Smooth muscle cell of the brain vasculature (primary cell): ENCODE results near the gene ZNRF2.

Experiments
- DNase-seq: peaks from one replicate; pipeline ENCODE4 v3.0.0-alpha.2; 2012; ENCODE audit warnings: low read depth, low spot score

The ZNRF2 gene

DNA sequence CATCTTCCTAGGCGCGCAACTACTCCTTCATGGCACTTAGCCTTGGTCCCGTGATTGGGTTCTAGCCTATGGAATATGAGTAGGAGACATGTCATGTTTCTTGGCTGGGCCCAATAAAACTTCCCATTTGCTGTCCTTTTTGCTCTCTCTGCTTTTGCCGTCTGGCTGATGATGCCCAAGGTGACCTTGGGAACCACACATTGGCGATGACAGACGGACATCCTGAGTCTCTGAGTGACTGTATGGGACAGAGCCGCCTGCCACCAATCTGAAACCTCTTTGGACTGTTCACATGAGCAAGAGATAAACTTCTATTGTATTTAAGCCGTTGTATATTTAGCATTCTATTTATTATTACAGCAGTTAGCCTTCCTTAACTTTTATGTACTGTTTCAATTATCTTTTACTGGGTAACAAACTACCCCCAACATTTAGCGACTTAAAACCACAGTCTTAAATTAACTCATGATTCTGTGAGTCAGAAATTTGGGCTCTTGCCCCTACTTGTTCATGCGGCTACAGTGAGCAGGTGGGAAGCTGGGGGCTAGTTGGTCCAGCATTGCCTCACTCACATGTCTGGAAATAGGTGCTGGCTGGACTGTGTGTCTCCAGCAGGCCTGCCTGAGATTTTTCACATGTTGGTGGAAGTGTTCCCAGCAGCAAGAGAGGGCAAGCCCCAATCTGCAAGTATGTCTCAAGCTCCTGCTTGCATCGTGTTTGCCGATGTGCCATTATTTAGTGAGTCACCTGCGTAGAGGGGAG lies 122.4 kb downstream of the ZNRF2 start:
- no peak for DNase-seq

DNA sequence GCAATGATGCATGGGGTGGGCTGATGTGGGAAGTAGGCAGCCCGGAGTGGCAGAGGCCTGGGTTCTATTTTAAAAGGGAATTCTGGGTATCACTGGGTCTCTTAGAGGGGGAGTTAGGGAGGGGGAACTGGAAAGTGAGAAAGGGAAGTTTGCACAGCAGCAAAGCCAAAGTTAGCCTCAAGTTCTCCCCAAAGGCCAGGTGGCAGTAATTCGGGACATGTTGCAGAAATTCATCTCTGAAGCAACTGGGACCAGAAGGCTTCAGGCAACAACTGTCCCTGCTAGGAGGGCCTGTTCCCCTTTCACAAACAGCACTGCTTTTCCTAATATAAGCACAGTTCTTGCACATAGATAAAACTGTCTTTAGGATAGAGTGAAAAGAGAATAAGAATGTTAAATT lies 126.8 kb downstream of the ZNRF2 start:
- DNase-seq: no peak

DNA sequence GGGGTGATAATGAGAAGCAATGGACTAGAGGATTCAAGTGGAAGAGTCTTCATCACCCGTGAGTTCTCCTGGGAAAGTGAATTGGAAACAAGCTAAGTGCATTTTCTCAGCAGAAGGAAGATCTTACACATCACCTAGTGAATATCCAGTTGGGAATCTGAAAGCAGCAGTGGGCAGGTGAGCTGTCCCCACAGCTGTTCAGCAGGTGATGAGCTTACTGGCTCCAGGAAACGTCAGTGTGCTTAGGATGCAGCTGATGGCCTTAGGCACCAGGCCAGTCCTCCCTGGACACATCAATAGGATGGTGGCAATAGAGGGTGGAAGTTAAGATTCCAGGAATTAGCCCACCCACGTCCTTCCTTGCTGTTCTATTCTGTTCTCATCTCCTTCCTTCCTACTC lies 127.5 kb downstream of the ZNRF2 start:
- DNase-seq: no peak

DNA sequence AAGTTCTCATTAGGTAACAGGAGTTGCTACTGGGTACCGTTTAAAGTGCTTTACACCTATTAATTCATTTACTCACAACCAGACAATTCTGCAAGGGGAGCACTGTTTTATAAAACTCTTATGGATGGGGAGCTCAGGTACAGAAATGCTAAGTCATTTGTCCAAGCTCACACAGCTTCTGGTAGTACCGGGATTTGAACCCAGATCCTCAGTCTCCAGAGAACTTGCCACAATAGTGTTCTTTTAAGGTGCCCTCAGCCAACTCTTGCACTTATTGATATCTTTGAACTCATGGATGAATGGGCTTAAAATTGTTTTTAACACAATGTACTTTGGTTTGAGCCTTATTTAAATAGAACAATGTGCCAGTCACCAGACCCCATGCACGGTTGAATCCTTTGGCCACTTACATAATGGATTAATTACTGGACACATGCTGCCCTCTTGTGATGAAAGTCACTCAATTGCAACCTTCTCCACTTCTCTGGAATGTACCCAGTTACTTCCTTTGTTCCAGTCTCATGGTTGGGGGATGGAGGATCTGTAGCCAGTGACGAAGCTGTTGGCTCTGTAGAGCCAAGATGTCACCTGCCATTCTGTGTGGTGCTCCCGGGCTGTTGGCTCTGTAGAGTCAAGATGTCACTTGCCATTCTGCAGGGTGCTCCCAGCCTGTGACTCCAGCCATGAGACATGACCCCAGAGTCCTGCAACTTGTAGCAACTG lies 128.5 kb downstream of the ZNRF2 start:
- DNase-seq: peak; percentile 56

DNA sequence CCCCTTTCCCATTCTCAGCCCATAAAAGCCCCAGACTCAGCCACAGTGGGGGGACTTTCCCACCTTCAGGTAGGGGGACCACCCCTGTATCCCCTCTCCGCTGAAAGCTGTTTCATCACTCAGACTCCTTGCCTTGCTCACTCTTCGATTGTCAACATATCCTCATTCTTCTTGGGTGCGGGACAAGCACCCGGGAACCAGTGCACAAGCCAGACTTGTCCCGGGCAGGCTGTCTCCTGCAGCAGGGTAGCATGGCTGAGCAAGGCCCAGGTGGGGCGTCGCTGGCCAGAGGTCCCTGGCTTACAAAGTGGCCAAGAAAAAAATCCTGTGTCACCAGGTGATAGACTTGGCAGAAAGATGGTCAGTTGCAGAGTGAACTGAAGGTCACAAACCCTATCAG lies 129.5 kb downstream of the ZNRF2 start:
- no peak for DNase-seq
